HG02571 (cell line): ENCODE measurements around the gene CAMK2A.
"Not testable (repeated sequence)": the region's sequence is repeated elsewhere in the genome, so short reads cannot be mapped to it uniquely, and the experiment has no call there.

Experiments used
- ATAC-seq: cut with Tn5 transposase; IDR thresholded peaks from one replicate; pipeline ENCODE4 v1.9.1; 2021; ENCODE audit warnings: mild to moderate bottlenecking, moderate library complexity; ENCODE audit not compliant: unreplicated experiment

CAMK2A gene

DNA sequence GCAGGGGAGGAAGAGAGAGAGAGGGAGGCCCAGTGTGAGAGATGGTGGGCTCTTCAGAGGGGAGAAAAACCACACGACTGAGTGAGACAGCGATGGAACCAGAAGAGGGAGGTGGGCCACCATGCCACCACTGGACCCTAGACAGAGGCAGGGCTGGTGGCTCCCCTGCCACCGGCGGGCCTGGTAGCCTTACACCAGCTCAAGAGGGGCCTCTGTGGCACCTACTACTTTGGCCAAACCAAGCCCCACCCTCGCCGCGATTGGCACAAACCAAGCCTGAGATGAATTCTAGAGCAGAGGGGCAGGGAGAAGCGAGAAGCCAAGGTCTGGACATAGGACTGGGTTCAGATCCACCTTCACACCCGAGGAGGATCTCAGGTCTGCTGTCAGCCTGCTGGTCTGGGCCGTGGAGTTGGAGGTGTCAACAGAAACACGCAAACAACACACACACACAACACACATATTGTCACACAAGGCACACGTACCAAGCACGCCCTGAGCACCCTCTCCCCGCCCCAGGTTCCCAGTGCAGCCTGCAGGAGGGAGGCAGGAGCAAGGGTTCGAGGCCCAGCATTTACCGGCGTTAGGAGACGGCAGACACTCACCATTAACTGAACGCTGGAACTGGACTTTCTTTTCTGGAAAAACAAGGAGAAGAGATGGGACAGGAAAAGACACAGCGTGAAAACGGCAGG is 50.3 kb downstream of the CAMK2A start:
- ATAC-seq = no peak

DNA sequence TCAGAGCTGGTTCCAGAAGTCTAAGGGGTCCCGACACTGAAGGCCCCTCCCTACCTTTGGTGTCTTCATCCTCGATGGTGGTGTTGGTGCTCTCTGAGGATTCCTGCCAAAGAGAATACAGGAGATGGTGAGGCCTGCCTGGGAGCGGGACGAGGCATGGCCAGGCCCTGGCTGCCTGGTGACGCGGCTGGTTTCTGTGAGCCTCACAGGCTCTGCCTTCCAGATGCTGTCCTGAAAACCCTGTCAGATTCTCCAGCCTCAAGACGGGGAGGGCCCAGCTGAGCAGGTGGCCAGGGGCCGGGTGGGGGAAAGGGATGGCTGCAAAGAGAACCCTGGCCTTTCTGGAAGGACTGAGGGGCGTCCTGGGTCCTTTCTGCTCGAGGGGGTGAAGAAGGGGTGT is 50.9 kb downstream of the CAMK2A start:
- no peak for ATAC-seq

DNA sequence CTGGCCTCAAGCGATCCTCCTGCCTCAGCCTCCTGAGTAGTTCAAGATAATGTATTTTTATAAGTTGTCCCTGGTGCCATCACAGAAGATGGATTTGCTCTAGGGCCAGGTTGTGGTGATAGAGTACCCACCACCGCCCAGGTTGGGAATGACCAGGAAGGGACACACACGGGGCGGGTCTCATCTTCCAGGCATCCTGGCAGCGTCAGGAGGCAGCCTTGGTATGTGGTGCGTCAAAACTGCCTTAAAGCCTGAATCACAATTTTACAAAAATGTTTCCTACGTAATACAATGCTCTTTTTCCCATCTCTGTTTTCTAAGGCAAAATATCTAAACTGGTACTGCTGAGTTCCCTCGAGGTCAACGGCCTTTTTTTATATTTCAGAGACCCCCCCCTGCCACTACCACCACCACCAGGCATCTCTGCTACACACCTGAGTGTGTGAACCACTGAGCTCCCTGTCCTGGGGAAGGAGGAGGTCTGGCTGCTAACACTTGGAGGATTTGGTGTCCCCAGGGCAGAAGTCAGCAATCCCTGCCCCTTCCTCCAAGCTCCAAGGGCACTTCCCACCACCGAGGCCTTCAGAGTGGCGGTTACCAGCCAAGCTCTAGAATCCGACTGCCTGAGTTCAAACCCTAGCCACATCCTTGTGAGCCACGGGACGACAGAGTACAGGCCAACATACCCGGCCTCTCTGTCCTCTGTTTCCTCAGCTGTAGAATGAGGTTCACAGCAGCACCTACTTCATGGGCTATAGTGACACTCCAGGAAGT is 52.4 kb downstream of the CAMK2A start:
- no peak for ATAC-seq

DNA sequence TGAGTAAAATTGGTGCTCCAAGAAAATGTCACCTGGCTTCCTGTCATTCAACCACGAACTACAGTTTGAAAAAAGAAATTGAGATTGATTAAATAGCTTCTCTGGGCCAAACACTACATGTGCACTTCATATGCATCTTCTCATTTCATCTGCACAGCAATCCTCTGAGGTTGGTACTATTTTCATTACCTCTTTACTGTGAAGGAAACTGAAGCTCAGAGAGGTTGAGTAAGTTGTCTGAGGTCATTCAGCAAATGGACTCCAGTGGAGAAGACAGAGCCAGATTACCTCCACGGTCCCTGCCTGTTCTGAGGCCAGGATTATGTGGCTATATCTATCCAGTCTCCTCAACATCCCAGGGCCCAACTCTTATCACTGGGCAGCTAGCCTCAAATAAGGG is 53.3 kb downstream of the CAMK2A start:
- no peak for ATAC-seq

DNA sequence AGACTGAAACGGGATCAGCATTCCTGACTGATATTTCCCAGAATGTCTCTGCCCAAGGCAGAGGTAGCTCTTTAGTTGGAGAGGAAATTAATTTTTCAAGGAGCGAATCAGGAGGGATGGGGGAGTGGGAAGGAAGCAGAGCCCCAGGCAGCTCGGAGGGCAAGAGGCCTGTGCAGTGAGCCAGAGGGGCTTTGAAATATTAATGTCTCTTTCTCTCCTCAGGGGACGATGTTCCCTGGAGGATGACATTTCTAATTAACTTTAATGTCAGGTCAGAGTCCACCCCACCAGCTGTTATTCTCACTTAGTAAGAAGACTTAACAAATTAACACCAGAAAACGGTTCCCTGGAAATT is 54.1 kb downstream of the CAMK2A start:
- ATAC-seq = no peak

DNA sequence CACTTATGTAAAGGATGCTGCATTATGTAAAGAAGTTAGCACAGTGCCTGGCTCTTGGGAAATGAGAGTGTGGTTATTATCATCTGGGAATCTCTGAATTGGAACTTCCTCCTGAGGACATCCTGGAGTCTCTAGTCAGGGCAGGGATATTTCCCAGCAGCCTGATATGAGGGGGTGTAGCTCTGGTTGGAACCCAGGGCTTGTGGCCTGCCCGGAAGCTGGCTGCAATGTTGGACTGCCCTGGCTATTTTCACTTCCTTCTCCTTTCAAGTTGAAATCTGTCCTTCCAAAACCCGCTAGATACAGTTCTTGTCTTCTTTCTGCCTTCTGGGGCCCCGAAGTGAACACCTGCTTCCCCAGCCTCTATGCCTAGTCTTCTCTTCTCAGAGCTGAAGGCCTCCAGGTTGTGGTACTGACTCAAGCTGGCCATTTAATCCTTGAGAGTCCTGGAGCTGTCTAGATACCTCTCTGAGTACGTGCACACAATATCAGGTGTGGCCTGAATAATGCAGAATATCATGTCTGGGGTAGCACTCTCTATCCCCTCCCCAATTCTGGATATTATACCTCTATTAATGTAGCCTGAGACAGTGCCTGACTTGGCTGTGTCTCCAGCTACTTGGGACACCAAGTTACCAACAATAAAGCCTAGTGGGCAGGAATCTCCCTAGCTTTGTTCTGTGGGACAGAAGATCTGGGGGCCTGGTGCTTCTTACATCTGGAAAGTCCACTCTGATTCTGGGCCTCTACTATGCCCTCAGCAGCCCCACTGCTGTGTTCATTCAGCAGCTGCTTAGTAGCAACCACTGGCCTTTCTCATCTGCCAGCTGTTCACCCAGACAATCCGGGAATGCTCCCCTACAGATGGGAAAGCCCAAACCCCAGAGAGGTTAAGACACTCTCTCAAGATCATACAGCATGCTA is 54.7 kb downstream of the CAMK2A start:
- ATAC-seq = no peak

DNA sequence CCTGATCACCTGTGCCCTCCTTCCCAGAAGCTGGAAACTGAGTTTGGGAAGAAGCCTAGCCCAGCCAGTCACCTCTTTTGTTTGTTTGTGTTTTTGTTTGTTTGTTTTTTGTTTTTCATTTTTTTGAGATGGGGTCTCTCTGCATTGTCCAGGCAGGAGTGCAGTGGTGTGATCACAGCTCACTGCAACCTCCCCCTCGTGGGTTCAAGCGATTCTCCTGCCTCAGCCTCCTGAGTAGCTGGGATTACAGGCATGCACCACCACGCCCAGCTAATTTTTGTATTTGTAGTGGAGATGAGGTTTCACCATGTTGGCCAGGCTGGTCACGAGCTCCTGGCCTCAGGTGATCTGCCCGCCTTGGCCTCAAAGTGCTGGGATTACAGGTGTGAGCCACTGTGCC is 55.9 kb downstream of the CAMK2A start:
- ATAC-seq = not testable (repeated sequence)

- ATAC-seq = no peak
Observed at GRCh38 chr5:150230842-150231241, 58.7 kb downstream of the CAMK2A start.

DNA sequence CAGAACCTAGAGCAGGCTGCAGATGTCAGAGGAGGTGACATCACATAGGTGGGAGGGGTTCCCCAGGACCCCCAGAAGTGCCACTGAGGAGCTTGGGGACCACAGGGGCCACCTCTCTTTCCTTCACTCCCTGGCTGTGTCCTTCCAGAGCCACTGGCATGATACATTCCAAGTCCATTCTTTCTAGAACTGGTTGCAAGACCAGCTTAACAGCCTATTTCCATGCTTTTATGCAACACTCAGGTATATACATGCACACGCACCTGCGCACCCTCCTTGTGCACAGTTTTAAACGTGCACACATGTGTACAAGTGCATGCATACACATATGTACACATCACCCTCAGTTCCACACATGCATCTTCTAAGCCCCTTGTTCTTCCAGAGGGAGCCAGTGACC is 60.0 kb downstream of the CAMK2A start:
- ATAC-seq = no peak

GRCh38 chr5:150227606-150228273 is 61.8 kb downstream of the CAMK2A start:
- ATAC-seq = no peak

DNA sequence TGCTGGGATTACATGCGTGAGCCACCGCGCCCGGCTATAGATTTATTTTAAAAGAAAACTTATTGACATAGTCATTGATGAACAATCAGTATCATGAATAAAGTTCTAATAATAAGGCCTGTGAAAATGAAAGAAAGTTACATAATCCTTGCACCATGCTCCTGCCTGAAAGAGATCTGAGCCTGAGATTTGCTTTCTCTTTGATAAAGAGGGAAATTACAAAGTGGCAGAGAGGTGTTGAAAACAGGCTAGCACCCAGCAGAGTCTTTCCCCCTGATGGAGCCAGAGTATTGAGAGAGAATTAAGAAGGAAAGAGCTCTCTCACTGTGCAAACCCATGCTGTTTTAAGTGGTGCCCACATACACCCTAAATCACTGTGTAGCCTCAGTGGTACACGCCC is 62.5 kb downstream of the CAMK2A start:
- ATAC-seq = no peak

DNA sequence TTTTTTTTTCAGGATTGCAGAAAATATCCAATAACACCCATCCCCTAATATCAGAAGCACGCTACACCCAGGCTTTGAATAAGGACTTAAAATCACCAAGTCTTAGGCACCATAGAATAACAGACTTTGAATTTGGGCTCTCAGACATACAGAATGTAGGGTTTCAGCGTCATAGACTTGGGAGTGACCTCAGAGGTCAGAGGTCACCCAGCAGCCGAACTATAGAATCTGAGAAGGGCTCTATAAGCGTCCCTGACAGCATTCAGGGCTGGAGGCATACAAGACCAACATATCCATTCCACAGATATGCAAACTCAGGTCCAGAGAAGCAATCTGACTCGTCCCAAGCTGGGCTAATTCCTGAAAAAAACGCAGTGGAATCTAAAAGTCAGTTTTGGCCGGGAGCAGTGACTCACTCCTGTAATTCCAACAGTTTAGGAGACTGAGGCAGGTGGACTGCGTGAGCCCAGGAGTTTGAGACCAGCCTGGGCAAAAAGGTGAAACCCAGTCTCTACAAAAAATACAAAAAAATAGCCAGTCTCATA is 65.0 kb downstream of the CAMK2A start:
- no peak for ATAC-seq

DNA sequence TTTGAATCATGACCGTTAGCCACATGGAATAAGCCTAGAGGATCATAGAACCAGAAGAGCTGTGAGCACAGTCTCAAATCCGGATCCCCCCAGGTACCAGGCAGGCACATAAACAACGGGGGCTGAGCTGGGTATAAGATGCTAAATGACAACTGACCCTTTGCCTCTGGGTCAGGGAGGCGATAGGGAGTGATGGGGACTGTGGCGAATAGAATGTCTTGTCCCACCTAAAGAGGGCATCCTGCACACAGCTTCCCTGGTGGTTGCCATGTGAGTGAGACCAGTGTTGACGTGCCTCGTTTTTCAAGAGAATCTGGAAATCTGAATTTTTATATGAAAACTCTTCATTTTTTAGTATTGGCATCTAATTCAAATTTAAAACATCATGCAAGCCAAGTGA is 66.1 kb downstream of the CAMK2A start:
- no peak for ATAC-seq

DNA sequence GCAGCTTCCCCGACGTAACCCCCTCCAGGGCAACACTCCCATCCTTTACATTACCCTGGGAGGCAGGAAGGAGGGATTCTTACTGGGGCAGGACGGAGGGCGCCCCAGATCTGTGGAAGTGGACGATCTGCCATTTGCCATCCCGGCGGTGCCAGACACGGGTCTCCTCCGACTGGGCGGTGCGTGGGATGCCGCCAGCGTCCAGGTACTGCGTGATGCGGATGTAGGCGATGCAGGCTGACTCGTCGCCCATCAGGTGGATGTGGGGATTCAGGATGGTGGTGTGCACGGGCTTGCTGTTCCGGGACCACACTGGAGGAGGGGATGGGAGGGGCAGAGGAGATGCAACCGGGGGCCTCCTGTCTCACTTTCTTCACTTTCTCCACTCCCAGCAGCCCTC is 66.7 kb downstream of the CAMK2A start:
- no peak for ATAC-seq

GRCh38 chr5:150221471-150221870 is 68.1 kb downstream of the CAMK2A start:
- ATAC-seq = no peak

DNA sequence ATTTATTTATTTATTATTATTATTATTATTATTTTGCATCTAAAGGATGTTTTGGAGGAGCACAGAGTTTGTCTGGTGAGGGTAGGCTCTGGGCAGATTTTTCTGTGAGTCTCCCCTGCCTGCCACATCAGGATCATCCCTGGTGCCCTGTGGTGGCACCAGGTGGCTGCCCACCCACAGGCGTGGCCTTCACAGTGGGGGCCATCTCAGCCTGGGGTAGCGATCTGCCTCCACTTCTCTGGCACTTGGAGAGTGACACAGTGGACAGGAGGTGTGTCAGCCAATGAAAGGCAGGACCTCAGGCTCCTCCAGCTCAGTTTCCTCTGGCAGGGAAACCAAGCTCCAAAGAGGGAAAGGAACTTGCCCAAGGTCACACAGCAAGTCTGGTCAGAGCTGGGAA is 69.7 kb downstream of the CAMK2A start:
- no peak for ATAC-seq

GRCh38 chr5:150219142-150219541 is 70.4 kb downstream of the CAMK2A start:
- ATAC-seq = no peak

DNA sequence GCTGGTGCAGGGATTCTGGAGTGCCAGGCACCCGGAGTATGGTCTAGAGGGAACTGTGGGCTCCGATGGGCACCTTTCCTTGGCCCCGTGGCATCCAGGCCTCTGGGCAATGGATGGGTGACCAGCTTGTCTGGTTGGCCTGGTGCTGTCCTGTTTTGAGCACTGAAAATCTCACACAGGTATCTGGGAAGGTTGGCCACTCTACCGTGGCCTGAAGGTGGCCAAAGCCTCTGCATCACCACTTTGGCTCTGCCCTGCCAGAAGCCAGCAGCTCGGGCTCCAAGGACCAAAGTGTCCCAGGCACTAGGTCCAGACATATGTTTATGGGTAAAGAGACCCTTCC is 70.9 kb downstream of the CAMK2A start:
- no peak for ATAC-seq

DNA sequence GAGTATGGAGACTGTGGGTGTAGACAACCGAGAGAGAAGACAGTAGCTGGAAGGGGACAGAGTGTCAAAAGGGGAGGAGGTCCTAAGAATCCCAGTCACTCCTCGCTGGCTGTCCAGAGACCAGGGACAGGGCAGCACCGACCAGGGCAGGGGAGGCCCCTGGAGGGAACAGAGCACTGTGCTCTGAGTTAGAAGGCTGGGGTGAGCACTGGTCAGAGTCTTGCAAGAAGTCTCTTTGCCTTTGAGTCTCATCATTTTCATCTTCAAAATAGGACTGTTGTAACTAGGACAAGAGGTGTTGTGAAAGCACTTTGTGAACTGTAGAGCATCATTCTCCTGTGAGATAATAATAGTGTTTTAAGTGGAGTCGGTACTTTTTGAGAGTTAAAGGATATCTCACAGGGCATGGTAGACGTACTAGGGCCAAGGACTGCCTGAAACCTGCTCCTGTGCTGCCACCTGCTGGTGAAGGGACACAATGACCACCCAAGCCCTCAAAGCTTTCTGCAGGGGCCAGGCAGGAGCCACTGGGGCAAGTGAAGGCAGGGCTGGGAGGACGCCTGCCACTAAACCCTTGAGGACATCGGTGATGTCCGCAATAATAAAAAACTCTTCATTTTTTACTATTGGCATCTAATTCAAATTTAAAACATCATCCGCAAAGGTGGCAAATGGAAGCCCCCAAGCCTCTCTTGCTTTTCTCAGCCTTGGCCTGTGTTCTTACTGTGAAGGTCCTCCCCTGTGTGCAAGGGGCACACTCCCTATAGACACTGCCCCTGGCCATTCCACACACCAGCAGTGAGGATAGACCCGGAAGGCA is 71.5 kb downstream of the CAMK2A start:
- peak; percentile 83 for ATAC-seq

- ATAC-seq = no peak
Observed at GRCh38 chr5:150217038-150217437, 72.5 kb downstream of the CAMK2A start.
